ENCODE data around the gene GALNTL6. TPM values are rescaled to one million over a fixed set of nuclear protein-coding genes. Genes with fewer than 3 reads are reported as not detected.

The GALNTL6 gene
- total RNA-seq, 2 donors from 2014 or later, result 0.71 TPM; not detected in 1

DNA sequence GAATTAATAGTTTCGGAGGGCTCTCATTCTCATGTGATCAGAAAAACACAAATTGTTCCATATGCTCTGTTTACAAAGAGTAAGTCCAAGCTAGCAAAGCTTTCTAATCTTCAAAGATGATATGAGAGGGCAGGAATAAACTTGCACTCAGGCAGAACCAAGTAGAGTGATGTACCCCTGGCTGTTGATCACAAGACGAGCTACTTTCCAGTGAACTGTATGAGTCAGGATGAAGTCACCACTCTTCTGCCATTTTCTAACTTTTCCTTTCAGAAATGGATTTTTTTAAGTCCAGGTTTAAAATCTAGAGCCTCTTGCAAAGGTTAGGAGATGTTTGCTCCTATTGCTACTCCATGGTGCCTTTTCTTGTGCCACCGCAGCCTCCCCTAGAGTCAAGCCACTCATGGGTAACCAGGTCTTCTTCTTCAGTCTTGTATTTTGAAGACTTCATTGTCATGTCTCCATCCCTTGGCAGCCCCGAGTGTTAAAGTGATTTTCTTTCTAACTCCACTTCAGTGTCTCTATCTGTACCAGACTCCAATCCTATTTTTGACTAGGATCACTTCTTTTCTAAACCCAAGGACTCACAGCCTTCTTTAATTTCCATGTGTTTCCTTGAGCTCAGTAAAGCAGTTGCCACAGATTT lies 1183.5 kb downstream of the GALNTL6 start:
- H3K4me1 Mint-ChIP-seq, result peaks cover 9% of the 10 kb centered on the region
- Histone ChIP-seq H3K36me3 (ENCODE audit: control insufficient read depth, insufficient read depth, low read length) (no peaks in the 10 kb centered on the region), H3K9me3 (ENCODE audit: control insufficient read depth, low read length) (no peaks in the 10 kb centered on the region), H3K9ac (ENCODE audit: extremely low read depth, low read length, poor library complexity, severe bottlenecking) (no peak overlapping the region), H3K4me1 (ENCODE audit: control insufficient read depth, insufficient read depth, low read length) (no peaks in the 10 kb centered on the region), H3K27ac (ENCODE audit: low read depth, low read length) (no peak overlapping the region), H3K4me3 (ENCODE audit: low read length) (no peak overlapping the region), H3K27me3 (ENCODE audit: control insufficient read depth, insufficient read depth, low read length, poor library complexity, severe bottlenecking) (no peaks in the 10 kb centered on the region)
- H3K27me3 Mint-ChIP-seq (ENCODE audit: insufficient read depth), result no peaks in the 10 kb centered on the region
- no peaks in the 10 kb centered on the region for H3K36me3 Mint-ChIP-seq (ENCODE audit: low read depth)
- TF ChIP-seq, protein P1, sequence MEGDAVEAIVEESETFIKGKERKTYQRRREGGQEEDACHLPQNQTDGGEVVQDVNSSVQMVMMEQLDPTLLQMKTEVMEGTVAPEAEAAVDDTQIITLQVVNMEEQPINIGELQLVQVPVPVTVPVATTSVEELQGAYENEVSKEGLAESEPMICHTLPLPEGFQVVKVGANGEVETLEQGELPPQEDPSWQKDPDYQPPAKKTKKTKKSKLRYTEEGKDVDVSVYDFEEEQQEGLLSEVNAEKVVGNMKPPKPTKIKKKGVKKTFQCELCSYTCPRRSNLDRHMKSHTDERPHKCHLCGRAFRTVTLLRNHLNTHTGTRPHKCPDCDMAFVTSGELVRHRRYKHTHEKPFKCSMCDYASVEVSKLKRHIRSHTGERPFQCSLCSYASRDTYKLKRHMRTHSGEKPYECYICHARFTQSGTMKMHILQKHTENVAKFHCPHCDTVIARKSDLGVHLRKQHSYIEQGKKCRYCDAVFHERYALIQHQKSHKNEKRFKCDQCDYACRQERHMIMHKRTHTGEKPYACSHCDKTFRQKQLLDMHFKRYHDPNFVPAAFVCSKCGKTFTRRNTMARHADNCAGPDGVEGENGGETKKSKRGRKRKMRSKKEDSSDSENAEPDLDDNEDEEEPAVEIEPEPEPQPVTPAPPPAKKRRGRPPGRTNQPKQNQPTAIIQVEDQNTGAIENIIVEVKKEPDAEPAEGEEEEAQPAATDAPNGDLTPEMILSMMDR (conservative IDR thresholded peaks at IDR 0.05), result no peak
- WGBS, 2 experiments (ENCODE audit: insufficient coverage in 1 of 2, insufficient read length in 1 of 2), result 96 to 100% methylated on average over 4 of the region's 4 CpGs
- no peak overlapping the region for H3K27ac Mint-ChIP-seq
- no peak for DNase-seq
- H3K9me3 Mint-ChIP-seq, result no peaks in the 10 kb centered on the region
- no peak overlapping the region for H3K4me3 Mint-ChIP-seq

DNA sequence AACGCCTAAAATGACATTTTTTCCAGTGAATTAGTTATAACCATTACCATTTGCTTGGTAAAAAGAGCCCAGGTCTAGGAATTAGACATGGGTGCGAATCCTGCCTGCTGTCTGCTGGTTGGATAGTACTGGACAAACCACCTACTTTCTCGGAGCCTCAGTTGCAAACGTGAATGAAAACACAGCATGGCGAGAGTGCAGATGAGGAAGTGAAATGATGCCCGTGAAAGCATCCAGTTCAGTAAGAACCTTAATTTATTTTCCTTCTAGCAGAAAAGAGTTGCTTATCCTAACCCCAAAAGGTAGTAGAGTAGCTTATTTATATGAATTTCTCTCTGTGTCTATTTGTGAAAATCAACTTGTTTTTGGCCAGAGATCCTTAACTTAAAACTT lies 1184.0 kb downstream of the GALNTL6 start:
- Mint-ChIP-seq H3K27me3 (ENCODE audit: insufficient read depth) (no peaks in the 10 kb centered on the region), H3K4me3 (no peak overlapping the region), H3K9me3 (no peaks in the 10 kb centered on the region), H3K27ac (no peak overlapping the region), H3K36me3 (ENCODE audit: low read depth) (no peaks in the 10 kb centered on the region), H3K4me1 (peaks cover 9% of the 10 kb centered on the region)
- H3K9me3 ChIP-seq (ENCODE audit: control insufficient read depth, low read length), result no peaks in the 10 kb centered on the region
- no peak overlapping the region for H3K9ac ChIP-seq (ENCODE audit: extremely low read depth, low read length, poor library complexity, severe bottlenecking)
- H3K36me3 ChIP-seq (ENCODE audit: control insufficient read depth, insufficient read depth, low read length), result no peaks in the 10 kb centered on the region
- 86 to 91% methylated on average over 6 of the region's 6 CpGs for WGBS, 2 experiments (ENCODE audit: insufficient coverage in 1 of 2, insufficient read length in 1 of 2)
- H3K27me3 ChIP-seq (ENCODE audit: control insufficient read depth, insufficient read depth, low read length, poor library complexity, severe bottlenecking), result no peaks in the 10 kb centered on the region
- no peaks in the 10 kb centered on the region for H3K4me1 ChIP-seq (ENCODE audit: control insufficient read depth, insufficient read depth, low read length)
- TF ChIP-seq, protein P1 (conservative IDR thresholded peaks at IDR 0.05), result no peak
- H3K27ac ChIP-seq (ENCODE audit: low read depth, low read length), result no peak overlapping the region
- no peak for DNase-seq
- H3K4me3 ChIP-seq (ENCODE audit: low read length), result no peak overlapping the region

DNA sequence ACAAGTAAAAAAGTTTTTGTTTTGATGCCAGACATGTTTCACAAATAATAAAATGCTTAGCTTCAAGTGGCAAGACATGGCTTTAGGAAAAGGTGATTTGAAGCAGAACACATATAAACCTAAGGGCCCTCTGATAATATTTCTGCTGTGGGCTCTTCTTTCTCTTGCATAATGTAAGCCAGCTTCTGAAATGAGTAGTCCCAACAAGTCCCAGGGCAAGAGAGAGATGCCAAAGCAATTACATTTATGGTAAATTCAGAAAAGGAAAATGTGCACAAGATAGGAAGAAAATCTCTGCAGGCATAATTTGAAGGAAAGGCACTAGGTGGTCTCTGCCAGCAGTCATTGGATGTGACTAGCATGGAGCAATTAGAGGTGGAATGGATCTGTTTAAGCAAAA lies 1184.7 kb downstream of the GALNTL6 start:
- H3K27ac ChIP-seq (ENCODE audit: low read depth, low read length), result no peak overlapping the region
- no peaks in the 10 kb centered on the region for H3K9me3 ChIP-seq (ENCODE audit: control insufficient read depth, low read length)
- no peaks in the 10 kb centered on the region for H3K36me3 ChIP-seq (ENCODE audit: control insufficient read depth, insufficient read depth, low read length)
- no peak overlapping the region for H3K27ac Mint-ChIP-seq
- H3K36me3 Mint-ChIP-seq (ENCODE audit: low read depth), result no peaks in the 10 kb centered on the region
- no peak overlapping the region for H3K4me3 ChIP-seq (ENCODE audit: low read length)
- H3K4me3 Mint-ChIP-seq, result no peak overlapping the region
- peaks cover 6% of the 10 kb centered on the region for H3K4me1 Mint-ChIP-seq
- H3K27me3 ChIP-seq (ENCODE audit: control insufficient read depth, insufficient read depth, low read length, poor library complexity, severe bottlenecking), result no peaks in the 10 kb centered on the region
- H3K9ac ChIP-seq (ENCODE audit: extremely low read depth, low read length, poor library complexity, severe bottlenecking), result no peak overlapping the region
- H3K9me3 Mint-ChIP-seq, result no peaks in the 10 kb centered on the region
- H3K27me3 Mint-ChIP-seq (ENCODE audit: insufficient read depth), result no peaks in the 10 kb centered on the region
- TF ChIP-seq, protein P1 (conservative IDR thresholded peaks at IDR 0.05), result no peak
- no peaks in the 10 kb centered on the region for H3K4me1 ChIP-seq (ENCODE audit: control insufficient read depth, insufficient read depth, low read length)
- no peak for DNase-seq

Data from endodermal cell (in vitro differentiated cells).